GM18951 (cell line): ENCODE results near the gene C6orf118.

Experiments used
- POLR2A ChIP-seq: IDR thresholded peaks from 4 replicates; pipeline ENCODE4 v1.6.1; 2011; ENCODE audit warnings: mild to moderate bottlenecking; ENCODE audit not compliant: insufficient read length, insufficient read depth; ENCODE audit errors: extremely low read depth
- in situ Hi-C: fragments of 300-500 bp; cut with MboI; formaldehyde crosslinking; loops from one replicate; pipeline ENCODE4 v1.12.0; 2022; ENCODE audit warnings: low sequenced_read_pairs, mixed read lengths, inconsistent platforms; ENCODE audit not compliant: unreplicated experiment

C6orf118 gene

DNA sequence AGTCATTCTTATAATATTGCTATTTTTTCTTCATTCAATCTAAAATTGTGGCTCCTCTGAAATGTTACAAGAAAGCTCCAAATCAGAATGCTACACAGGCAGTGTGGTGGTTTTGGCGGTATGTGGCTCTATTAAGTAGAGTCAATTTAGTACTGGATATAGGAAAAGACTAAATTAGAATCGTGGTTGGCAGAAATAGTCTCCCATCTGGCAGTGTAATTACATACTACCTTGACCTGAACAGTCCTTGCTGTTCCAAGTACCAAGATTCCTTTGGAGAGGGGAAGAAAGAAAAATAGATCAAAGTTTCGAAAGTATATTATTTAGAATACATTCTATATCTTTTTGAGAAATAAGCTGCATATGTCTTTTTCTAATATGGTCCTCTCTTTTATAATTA is 78.2 kb downstream of the C6orf118 start:
- TF ChIP-seq POLR2A: no peak
- in situ Hi-C loops: no loop called here
